ENCODE results near the gene IRF5.

The IRF5 gene

DNA sequence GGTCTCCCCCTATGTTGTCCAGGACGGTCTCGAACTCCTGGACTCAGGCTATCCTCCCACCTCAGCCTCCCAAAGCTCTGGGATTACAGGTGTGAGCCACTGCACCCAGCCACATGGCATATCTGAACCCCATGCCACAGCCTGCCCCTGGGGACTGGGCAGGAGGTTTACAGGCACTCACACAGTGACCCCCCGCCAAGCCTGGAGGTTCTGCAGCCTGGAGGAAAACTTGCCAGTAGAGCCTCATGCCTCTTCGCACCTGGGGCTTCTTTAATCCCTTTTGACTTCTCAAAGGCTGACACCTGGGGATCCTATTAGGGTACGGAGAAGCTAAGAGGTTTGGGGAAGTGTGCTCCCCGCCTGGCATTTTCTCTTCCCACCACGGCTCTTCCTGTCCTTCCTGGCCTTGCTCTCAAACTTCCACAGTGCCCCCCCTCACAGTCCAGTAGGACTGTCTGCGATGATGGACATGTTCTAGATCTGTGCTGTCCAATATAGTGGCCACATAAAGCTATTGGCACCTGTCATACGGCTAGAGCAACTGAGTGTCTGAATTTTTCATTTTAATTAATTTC lies 15.8 kb upstream of the IRF5 start:
- no peak for DNase-seq

DNA sequence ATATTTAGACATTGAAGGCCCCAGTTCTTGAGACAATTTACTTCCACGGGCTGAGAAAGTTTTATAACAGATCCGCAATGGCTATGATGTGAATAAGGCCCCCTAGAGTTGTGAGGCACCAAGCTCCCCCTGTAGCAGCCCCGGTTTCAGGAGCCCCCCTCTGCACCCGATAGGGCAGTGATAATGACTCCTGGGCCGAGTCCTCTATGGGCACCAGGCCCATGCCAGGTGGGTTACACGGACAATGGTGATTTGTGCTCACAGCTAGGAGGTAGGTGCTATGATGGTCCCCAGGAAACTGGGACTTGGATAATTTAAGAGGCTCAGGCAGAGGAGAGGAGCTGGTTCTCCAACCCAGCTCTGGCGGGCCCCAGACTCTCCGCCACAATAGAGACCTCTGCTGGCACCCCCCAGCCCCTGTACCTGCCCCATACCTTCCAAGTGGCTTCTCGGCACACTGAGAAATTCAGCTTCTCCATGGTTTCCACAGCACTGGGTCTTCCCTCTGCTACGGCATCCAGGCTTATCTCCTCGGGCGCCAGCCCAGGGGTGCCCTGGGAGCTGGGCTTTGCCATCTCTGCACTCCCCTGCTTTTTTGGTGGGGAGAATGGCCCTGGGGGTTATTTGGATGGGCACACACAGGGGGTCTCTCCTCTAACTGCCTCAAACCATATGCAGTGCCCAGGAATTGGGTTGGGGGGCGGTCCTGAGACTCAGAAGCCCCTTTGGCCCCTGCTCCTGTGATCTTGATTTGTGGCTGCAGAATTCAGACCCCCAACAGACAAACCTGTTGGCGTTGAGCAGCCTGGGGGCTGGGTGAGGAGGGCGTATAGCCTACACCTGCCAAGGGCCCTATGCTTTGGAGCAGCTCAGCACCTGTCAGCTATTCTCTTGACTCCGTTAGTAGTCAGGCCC lies 15.0 kb upstream of the IRF5 start:
- no peak for DNase-seq

DNA sequence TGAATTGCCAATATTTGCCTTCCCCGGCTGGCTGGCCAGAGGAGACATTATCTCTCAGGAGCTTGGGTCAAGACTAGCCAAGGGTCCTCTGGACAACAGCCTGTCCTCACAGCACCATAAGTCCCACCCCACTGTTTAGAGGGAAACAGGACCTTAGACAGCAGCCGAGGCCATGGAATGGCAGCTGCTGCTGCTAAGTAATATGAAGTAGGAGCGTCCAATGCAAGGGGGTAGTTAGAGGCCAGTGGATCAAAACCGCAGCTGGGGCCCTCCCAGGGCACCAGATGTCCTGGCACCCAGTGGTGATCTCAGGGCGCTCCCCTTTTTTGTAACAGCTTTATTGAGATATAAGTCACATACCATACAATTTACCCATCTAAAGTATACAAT lies 14.3 kb upstream of the IRF5 start:
- DNase-seq, result no peak

DNA sequence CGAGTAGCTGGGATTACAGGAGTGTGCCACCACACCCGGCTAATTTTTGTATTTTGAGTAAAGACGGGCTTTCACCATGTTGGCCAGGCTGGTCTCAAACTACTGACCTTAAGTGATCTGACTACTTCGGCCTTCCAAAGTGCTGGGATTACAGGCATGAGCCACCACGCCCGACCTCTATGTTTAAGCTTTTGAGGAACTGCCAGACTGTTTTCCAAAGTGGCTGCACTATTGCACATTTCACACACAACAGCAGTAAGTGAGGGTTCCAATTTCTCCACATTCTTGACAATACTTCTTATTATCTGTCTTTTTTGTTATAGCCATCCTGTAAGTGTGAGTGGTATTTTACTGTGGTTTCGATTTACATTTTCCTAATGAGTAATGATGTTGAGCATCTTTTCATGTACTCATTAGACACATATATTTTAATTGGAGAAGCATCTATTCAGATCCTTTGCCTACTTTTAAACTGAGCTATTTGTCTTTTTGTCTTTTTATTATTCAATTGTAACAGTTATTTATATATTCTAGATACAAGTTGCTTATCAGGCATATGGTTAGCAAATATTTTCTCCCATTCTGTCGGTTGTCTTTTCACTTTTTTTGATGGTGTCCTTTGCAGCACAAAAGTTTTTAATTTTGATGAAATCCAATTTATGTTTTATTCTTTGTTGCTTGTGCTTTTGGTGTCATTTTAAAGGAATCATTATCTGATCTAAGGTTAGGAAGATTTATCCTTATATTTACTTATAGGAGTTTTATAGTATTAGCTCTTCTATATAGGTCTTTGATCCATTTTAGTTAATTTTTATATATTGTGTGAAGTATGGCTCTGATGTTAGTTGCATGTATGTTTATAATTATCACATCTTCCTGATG lies 12.8 kb upstream of the IRF5 start:
- no peak for DNase-seq

DNA sequence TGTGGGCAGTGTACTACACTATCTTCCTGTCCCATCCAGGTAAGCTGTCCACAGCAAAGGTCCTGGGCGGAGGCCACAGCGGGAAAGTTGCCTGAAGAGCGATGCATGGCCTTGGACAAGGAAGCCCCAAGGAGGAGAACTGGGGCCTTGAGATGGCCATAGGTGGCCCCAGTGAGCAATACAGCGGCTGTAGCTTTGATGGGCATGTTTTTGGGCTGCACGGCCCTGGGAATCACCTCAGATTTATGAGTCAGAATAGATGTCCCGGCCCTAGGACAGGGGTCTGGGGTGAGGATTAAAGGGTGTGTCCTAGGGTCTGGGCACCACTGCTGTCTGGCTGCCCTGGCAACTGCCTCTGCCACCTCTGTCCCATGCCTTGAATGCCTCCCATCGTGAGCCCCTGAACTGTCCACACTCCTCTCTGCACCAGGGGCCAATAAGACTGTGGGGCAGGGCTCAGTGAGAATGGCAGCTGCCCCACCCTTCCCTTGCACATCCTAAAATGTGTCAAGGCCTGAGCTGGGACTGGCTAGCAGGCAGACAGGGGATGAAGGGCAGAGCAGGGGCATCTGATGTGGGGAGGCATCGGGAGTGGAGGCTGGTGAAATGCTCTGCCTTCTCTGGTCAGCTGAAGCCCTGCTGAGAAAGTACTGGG lies 9.4 kb upstream of the IRF5 start:
- no peak for DNase-seq

DNA sequence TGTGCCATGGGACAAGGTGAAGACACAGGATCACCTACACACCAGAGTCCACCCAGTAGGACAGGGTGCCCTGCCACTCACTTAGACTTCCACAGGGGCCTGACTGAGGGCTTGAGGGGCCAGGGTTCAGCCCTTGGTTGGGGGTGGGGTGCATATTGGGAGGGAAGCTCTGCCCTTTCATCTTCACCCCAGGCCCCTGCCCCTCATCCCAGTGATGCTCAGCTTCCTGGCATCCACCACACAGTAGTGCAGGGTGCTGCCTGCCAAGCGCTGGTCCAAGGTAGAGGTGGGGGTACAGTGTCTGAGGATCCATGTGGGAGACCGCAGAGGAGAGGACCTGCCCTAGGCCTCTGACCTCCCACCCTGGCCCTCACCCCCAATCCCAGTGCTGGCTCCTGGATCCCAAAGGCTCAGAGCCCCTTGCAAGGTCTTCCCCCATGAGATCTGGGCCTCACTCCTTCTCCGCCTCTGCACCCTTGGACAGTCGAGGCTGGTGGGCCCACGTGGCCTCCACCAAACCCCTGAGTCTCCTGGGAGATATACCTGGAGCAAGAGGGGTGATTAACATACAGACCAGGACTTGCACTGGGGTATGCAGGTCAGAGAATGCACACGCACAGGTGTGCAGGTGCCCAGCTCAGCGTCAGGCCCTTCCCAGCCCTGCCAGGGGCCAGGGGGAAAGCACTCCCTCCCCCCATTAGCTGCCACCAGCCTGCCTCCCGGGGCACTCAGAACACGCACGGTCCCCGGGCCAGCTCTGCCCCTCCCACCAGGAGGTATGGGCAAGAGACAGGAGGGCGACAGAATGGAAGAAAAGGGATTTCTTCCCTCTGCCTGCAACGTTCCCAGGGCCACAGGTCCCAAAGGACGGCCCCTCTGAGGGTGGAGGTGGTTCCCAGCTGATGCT lies 8.6 kb upstream of the IRF5 start:
- no peak for DNase-seq

DNA sequence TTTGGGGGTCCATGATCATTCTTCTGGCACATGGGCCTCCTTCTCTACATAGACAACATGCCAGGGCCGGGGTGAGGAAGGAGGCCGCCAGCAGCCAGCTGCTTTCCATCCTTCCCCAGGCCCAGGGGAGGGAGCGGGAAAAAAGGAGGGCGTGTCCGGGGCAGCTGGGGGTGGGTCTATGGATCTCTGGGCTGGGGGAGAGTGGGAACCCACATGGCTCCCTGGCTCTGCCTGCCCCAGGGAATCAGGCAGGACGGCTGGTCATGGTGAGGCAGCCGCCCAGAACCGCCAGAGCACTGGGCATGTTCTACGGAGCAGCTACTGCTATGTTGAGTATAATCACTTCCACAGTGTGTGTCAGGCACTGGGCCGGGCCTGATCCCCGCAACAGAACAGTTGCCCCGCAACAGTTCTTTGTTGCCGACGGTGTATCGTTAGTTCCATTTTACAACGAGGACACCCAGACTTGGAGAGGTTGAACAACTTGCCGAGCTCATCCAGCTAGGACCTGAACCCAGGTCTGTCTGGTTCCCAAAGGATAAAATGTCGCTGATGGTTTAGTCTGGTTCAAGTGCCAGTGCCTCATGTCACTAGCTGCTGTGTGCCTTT lies 6.4 kb upstream of the IRF5 start:
- DNase-seq, result no peak

DNA sequence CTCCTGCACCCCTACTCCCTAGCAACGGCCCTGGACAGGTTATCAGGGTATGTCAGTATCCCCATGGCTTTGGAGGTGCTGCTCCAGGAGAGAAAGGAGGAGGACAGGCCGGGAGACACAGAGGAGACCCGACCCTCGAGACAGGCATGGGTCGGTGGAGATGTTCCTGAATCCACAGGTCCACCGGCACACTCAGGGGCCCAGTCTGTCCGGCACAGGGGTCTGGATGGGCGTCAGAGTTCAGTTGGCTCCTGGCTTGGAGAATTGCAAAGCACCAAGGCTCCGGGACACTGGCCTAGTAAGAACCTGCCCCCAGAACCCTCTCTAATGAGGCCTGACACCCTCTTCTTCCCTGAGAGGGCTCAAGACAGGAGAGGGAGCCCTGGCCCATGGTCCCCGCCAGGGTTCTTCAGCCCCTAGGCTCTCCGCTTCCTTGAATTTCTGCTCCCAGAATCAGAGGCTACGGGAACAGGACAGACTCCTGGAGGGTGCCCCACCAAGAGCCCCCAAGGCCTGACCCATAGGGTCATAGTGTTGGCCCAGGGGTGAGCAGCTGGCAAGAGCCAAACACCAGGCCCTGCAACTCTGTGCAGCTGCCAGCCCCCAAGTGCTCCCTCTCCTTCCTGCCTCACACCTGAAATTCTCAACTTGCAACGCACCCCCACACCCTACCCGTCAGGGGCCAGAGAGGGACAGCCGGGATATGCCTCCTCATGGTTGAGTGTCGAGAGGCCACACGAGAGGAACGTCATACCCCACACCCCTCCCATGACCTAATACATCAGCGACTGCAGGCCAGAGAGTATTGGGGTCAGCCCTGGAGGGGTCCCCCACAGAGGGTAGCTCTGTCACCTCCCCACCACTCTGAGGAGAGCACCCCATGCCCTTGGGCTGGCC lies 5.5 kb upstream of the IRF5 start:
- no peak for DNase-seq

DNA sequence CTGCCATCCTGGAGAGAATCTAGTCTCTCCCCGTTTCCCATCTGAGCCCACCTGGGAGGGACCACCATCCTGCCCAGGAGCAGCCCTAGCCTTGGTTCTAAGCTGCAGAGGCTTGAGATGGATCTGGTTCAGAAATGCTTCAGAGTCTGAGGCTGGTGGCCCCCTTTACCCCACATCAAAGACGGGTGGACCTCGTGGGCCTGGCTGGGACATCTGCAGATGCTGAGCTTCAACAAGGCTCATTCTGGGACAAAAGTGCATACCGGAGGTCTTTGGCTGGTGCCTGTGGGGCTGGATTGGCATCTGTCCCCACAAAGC lies 4.9 kb upstream of the IRF5 start:
- no peak for DNase-seq

DNA sequence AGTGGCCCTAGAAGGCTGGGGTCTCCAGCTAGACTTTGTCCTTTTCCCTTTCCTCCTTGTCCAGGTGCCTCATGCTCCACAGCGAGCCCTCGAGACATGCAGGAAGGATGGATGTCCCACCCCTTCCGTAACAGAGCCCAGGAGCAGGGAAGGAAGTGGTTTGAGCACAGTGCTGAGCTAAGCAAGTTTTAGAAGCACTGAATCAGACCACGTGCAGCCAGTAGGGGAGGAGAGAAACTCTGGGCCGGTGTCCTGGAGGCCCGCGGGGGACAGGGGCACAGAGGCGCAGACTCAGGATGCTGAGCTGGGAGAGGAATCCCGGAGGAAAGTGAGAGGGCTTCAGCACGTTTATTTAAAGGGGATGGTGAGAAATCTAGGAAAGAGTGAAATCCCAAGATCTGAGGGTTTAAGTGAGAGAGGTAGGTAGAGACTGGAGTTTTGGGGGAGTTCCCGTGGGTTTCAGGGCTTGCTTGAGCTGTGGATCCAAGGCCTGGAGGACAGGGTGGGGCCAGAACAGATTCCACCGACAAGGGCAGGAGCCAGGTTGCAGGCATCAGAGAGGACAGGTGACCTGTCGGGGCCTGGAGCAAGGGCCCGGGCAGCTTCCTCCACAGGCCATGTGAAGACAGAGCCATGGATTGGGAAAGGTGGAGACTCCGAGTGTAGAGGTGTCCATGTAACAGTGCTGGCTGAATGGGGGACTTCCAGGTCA lies 4.4 kb upstream of the IRF5 start:
- DNase-seq, result peak; percentile 94

DNA sequence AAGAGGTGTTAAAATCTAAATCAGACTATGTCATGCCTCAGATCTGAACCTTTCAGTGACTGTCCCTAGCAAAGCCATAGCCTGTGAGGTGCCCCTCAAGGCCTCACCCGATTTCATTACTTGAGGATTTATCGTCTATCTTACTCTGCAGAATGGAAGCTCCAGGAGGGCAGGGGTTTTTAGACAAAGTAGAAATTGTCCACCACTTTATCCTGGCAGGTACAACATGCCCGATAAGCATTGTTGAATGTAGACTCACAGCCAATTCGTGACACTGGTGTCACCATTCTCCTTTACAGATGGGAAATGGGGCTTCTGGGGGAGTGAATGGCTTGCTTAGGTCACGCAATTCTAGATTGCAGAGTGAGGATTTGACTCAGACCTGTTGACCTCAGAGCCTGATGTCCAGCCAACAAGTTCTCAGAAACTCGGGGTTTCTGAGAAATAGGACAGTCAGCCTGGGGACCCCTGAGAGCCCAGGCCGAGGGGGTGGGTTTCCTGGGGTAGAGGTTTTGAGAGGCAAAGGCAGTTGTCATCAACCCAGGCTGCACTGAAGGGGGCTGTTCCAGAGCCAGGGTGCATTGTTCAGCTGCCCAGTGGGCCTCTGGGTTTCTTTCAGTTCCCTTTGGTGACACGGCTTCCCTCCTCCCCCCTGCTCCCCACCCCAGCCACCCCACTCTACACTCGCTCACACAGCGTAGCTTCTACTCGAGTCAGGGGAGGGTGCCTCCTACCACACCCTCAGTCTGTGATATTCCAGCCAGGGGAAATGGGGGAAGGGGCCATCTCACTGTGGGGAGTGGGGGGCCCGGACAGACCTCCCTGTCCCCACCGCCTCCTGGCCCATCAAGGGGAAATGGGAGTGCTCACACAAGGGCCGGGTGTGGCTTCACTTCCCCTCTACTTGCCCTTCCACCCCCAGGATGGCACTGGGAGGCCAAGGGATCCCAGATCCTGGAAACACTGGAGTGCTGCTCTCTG lies 3.1 kb upstream of the IRF5 start:
- DNase-seq, result peak; percentile 85

DNA sequence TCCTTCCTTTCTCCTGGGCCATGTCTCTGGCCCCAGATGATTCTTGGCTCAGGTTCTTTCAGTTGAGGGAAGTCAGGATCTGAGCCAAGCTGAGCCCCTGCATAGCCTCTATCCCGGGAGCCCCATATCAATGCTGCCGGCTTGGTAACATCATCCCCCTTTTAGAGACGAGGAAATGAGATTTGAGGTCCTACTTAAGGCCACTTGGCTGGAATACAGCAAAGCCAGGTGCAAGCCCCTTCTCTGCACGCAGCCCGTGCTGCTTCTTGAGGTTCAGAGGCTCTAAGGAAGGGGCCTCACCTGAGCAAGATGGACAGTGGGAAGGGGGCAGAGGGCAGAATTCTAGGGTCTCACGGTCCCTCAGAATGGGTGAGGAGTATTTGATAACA lies 2.4 kb upstream of the IRF5 start:
- DNase-seq, result peak; percentile 72

DNA sequence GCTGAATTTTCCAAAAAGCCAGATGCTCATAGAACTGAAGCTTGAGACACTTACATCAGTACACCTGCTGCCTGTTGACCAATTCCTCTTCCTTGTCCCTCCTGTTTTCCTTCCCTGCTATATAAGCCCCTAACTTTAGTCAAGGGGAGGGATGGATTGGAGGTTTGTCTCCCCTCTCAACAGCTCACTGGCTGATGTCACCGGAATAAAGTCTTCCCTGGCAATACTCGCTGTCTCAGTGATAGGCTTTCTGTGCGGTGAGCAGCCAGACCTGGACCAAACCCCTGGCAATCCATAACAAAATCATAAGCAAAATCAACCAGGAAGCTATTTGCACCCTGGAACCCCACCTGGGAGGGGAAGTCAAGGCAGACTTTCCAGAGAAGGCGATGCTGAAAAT lies 929 bp upstream of the IRF5 start:
- peak; percentile 30 for DNase-seq

DNA sequence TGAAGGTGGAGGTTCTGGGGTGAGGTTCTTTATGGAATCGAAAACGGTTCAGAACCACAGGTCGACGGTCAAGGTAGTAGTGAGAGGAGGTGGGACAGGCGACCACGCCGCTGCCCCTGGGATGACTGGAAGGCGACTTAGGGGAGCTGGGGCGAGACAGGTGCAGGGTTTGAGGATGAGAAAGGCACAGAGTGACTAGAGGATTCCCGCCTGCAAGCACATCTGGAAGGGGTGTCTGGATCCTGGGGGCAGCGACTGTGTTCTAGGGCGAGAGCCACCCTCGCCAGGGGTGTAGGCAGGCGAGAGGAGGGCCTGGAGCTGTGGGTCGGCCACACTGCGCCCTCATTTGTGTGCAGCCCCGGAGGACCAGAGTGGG lies 468 bp upstream of the IRF5 start:
- DNase-seq, result no peak

DNA sequence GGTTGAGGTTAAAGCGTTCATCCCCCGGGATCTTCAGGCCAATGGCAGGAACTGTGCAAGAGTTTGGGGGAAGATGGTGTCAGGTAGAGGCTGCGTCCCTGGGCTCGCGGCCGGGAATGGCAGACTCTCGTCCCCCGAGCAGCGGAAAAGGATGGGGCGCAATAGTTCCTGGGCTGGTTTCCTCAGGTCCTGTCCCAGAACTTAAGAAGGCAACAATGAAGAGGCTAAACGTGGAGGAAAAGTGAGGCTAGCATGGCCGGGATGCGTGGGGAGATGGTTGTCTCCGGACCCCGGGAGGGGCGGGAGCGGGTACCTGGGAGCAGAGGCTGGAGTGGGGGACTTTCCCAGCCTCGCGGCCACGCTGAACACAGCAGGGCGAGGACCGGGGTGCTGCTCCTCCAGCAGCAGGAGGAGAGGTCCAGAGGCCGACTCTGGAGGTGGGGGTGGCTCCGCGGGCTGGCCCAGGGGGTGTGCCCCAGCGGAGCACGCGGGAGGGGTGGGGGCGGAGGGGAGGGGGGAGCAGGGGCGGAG lies 882 bp downstream of the IRF5 start:
- DNase-seq, result peak; percentile 75

DNA sequence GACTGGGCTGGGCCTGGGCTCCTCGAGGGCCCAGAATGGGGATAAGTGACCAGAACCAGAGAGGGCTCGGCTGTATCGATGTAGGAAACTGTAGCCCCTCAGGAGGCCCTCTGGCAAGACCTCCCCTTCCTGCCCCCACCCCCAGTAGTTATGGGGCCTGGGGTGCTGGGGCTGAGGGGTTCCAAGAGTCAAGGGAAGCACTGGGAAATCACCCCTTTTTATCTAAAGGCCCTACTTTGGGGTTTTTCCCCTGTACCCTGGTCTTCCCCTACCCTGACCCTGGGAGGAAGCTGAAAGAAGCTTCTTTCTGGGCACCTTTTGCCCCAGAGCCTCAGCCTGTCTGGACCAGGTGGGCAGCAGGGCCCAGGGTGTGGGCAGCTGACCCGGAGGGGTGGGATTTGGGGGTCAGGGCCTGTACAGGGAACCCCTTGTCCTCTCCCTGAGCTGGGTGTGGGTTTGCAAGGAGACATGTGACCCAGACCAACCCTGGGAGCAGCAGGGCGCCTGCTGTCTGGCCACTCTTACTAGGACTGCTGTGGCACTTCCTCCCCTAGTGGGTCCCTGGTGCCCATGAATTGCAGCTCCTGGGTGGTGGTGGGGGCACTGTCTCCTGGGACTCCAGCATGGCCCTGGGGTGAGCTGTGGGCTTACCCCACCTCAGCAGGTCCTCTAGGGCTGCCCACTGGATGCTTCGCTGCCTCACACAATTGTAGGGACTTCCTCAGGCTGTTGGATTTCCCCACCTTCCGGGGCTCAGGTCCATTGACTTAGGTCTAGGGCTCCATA lies 1.5 kb downstream of the IRF5 start:
- peak; percentile 62 for DNase-seq

DNA sequence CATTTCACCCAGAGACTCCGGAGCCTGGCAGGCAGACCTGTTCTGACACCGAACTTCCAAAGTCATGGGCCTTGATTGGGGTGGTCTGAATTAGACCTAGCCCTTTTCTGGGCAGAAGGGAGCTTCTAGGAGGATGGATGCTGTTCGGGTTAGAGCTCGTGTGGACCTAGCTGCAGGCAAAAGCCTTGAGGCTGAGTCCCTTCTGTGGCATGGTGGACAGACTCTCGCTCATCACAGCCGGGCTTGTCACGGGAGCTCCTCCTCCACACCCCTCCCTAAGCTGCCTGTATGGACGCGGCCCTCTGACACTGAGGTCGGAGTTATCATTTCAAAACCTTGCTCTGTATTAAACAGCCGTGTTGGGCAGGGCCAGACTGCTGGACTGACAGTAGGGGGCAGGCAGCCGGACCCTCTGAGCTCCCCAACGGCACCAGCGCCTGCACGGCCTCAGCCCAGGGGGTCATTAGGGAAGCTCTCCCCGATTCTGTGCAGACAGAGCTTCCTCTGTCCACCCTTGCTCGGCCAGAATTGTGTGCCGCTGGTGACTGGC lies 2.2 kb downstream of the IRF5 start:
- peak; percentile 74 for DNase-seq

Data from RPMI8226 (cell line).